GM10847 (cell line): Measurements from ENCODE around the gene TCERG1L.

ENCODE experiments used
- POLR2A ChIP-seq: IDR thresholded peaks from 2 replicates; pipeline ENCODE4 v1.6.1; 2011; ENCODE audit not compliant: insufficient read length; ENCODE audit errors: extremely low read depth

The TCERG1L gene

DNA sequence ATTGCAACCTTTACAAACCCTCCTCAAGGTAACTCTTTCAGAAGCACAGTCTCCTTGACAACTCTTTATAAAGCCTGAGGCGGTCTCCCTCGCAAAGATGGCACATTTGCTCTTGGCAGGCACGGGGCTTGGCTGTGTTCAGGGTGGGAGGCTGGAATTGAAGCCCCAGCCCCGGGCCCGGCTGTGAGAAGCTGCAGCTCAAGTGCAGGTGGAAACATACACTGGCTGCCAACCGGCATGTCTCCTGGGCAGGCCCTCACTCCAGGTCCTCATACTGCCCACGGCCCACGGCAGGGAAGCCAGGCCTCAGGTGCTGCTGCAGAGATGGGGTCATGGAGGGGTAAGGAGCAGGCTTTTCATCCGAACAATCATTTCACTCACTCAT is 194.5 kb downstream of the TCERG1L start:
- no peak for TF ChIP-seq POLR2A

- no peak for TF ChIP-seq POLR2A
These were observed 195.1 kb downstream of the TCERG1L start for GRCh38 chr10:131116216-131116990.

GRCh38 chr10:131115801-131116200 is 195.7 kb downstream of the TCERG1L start:
- TF ChIP-seq POLR2A = no peak

DNA sequence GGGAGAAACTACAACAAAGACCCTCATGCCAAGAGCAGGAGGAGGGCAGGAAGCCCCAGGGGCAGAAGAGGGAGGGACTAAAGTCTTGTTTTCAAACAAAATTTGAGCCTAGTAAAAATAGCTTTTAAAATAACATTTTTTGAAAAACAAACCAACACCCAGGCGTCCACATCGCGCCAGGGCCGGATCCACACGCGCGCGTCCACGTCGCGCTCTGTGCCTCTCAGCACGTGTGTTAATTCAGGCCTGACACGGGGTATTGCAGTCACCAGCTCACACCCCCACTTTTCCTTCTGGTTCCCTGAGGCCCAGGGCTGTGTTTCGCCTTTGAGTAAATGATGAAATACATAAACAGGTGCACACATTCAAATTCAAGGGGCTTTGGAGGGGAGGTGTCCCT is 196.2 kb downstream of the TCERG1L start:
- TF ChIP-seq POLR2A = no peak

- TF ChIP-seq POLR2A = no peak
These were observed 196.7 kb downstream of the TCERG1L start for GRCh38 chr10:131114846-131115245.

GRCh38 chr10:131113709-131114291 is 197.7 kb downstream of the TCERG1L start:
- TF ChIP-seq POLR2A = no peak

- no peak for TF ChIP-seq POLR2A
These were observed 198.4 kb downstream of the TCERG1L start for GRCh38 chr10:131113165-131113564.

DNA sequence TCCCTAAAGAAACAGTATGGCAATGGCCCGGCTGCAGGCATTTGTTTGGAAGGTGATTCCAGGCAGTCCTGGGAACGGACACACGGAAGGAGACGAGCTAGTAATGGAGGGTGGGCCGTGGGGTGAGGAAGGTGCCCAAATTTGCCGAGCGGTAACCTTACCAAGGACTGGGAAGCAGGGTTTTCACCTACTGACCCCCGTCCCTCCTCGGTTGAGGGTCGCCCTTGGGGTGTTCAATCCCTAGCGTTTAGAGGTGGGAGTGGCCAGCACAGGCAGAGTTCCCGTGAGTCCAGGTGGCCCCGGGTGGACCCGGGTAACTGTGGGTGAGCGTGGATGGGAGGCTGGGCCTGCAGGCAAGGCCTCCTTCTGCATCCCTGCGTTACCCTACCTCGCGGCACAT is 198.8 kb downstream of the TCERG1L start:
- TF ChIP-seq POLR2A = no peak

- no peak for TF ChIP-seq POLR2A
These were observed 199.9 kb downstream of the TCERG1L start for GRCh38 chr10:131111471-131112080.

- no peak for TF ChIP-seq POLR2A
These were observed 200.5 kb downstream of the TCERG1L start for GRCh38 chr10:131111007-131111406.

DNA sequence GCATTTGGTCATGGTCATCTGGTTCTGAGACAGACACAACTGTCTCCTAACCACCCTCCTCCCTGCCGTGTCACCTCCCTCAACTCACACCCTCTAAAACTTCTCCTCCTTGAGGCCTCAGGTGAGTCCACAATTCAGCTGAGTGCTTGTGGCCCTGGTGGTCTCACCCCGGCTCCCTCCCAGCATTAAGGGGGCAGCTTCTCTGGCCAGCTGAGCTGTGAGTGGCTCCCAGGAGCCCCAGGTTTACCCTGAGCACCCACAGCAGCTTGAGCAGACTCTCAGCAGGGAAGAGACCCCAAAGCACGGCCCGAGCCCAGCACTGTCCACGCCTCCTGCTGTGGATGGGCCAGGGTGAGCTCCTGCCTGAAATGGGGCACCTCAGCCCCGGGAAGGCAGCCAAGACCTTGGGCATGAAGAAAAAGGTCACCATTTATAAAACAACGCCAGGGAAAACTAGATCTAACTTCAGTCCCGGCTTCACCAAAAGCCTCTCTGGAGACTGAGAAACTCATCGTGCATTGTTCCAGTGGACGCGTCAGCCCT is 201.2 kb downstream of the TCERG1L start:
- TF ChIP-seq POLR2A = no peak

DNA sequence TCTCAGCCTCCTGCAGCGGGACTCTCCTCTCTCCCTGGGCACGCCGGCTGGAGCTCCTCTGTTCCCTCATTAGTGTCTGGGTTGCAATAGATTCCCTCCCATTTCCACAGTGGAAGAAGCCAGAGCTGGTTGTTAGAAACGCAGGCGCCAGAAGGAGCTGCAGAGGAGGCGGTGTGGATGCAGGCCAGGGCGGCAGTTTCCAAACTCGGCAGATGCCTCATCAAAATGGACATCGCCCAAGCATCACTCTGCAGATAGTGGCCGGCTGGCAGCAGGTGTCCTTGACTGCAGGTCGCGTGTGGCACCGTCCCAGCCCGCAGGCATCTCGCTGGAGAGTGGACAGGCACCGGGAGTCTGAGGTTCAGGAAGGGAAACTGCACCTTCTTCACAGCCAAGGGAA is 201.8 kb downstream of the TCERG1L start:
- TF ChIP-seq POLR2A = no peak

DNA sequence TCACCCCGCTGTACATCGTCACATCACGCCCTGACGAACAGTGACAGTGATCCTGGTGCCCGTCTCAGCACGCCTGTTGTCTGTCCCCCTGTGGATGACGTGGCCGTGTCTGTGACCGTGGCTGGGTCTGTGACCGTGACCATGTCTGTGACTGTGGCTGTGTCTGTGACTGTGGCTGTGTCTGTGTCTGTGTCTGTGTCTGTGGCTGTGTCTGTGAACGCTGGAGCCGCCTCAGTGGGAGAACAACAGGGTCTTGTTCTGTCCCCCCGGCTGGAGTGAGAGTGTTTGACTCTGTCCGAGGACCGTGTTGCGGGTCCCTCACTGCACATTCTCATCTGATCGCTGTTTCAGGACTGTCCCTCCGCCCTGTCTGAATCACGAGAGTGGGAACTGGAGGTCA is 202.2 kb downstream of the TCERG1L start:
- TF ChIP-seq POLR2A = no peak

DNA sequence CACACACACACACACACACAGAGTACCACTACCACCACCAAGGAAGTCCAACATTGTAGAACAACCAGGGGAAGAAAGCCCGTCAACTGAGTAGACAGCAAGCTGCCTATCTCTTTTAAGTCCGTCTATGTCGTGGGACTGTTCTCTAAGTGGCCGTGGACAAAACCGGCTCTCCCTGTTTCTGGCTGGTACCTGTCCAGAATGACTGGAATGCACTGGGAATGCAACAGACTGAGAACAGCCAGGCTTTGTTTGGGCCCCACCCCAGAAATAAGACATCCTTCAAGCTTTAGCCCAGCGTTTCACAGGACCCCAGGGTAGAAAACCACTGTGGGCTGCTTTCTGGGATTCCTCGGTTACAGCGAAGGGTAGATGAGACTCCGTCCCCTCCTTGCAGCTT is 203.6 kb downstream of the TCERG1L start:
- no peak for TF ChIP-seq POLR2A

DNA sequence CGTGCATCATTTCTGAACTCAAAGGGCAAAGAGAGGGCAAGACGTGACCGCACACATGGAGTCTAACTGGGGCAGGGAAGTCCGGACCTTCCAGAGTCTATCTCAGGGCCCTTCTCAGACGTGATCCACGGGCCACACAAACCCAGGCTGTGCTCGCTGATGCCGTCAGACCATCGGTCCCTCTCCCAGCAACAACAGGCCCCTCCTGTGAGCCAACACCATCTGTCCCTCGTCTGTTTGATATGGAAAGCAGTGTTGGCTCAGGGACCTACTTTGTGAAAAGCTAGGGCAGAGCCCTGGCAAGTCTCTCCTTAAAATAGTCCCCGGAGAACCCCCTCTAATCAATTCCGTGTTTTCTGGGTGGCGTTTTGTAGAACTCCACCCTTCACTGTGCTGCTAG is 208.8 kb downstream of the TCERG1L start:
- TF ChIP-seq POLR2A = no peak

DNA sequence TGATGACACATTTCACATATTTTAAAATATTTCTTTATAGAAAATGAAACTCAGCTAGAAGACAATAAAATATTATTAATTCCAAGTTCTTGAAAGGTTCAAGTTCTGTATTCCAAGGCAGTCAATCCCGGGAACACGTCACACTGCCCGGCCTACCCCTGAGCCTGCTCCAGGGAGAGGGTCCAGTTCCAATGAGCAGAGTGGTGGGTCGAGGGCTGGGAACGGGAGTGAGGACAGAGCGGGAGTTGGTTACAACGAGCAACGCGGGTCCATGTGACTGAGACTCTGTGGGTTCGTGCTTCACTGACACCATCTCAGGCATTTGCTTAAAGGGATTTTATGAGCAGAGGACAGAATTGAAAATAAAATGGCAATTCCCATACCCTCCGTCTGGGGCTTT is 209.4 kb downstream of the TCERG1L start:
- TF ChIP-seq POLR2A = no peak
